HUES48 (cell line): ENCODE results near the gene TGFBI.

Experiments used
- H3K27ac ChIP-seq: one replicate; pipeline ENCODE4 v1.7.0; 2013; ENCODE audit warnings: low read depth, low read length, inconsistent platforms
- H3K27me3 ChIP-seq: 2 replicates; pipeline ENCODE4 v1.6.1; 2013; ENCODE audit warnings: mild to moderate bottlenecking, low read length; ENCODE audit not compliant: control insufficient read depth, insufficient read depth
- H3K36me3 ChIP-seq: 2 replicates; pipeline ENCODE4 v1.6.1; 2013; ENCODE audit warnings: low read length; ENCODE audit not compliant: control insufficient read depth, insufficient read depth
- H3K4me1 ChIP-seq: 2 replicates; pipeline ENCODE4 v1.6.1; 2013; ENCODE audit warnings: mild to moderate bottlenecking, low read length; ENCODE audit not compliant: control insufficient read depth, insufficient read depth
- H3K4me3 ChIP-seq: 2 replicates; pipeline ENCODE4 v1.5.1; 2013; ENCODE audit warnings: mild to moderate bottlenecking, low read depth, low read length
- H3K9ac ChIP-seq: 2 replicates; pipeline ENCODE4 v1.6.1; 2013; ENCODE audit warnings: mild to moderate bottlenecking, low read depth, low read length, moderate library complexity
- H3K9me3 ChIP-seq: 2 replicates; pipeline ENCODE4 v1.6.1; 2013; ENCODE audit warnings: low read length; ENCODE audit not compliant: control insufficient read depth, insufficient read depth

TGFBI gene

GRCh38 chr5:136015966-136016650 lies 12.7 kb upstream of the TGFBI start:
- no peak overlapping the region for H3K27ac ChIP-seq
- no peaks in the 10 kb centered on the region for H3K27me3 ChIP-seq

GRCh38 chr5:136016945-136017530 lies 11.8 kb upstream of the TGFBI start:
- no peak overlapping the region for H3K9ac ChIP-seq
- H3K36me3 ChIP-seq: no peaks in the 10 kb centered on the region
- H3K4me1 ChIP-seq: no peaks in the 10 kb centered on the region
- no peak overlapping the region for H3K27ac ChIP-seq
- no peak overlapping the region for H3K4me3 ChIP-seq
- no peaks in the 10 kb centered on the region for H3K9me3 ChIP-seq
- no peaks in the 10 kb centered on the region for H3K27me3 ChIP-seq

More at GRCh38 chr5:136015966-136016650, 12.7 kb upstream of the TGFBI start:
- no peaks in the 10 kb centered on the region for H3K9me3 ChIP-seq
- no peak overlapping the region for H3K4me3 ChIP-seq
- no peaks in the 10 kb centered on the region for H3K36me3 ChIP-seq
- H3K9ac ChIP-seq: no peak overlapping the region
- H3K4me1 ChIP-seq: no peaks in the 10 kb centered on the region

- no peaks in the 10 kb centered on the region for H3K27me3 ChIP-seq
- no peaks in the 10 kb centered on the region for H3K4me1 ChIP-seq
- no peak overlapping the region for H3K27ac ChIP-seq
- H3K36me3 ChIP-seq: no peaks in the 10 kb centered on the region
- H3K9ac ChIP-seq: no peak overlapping the region
- H3K4me3 ChIP-seq: no peak overlapping the region
- no peaks in the 10 kb centered on the region for H3K9me3 ChIP-seq
Measured at GRCh38 chr5:136018814-136019783, 9.7 kb upstream of the TGFBI start.

- Histone ChIP-seq H3K4me1 (no peaks in the 10 kb centered on the region), H3K27ac (no peak overlapping the region), H3K9ac (no peak overlapping the region), H3K27me3 (no peaks in the 10 kb centered on the region), H3K36me3 (no peaks in the 10 kb centered on the region), H3K9me3 (no peaks in the 10 kb centered on the region), H3K4me3 (no peak overlapping the region)
Measured at GRCh38 chr5:136020001-136020382, 8.8 kb upstream of the TGFBI start.

- Histone ChIP-seq H3K4me3 (no peak overlapping the region), H3K27ac (no peak overlapping the region), H3K4me1 (no peaks in the 10 kb centered on the region), H3K27me3 (no peaks in the 10 kb centered on the region), H3K36me3 (no peaks in the 10 kb centered on the region), H3K9ac (no peak overlapping the region), H3K9me3 (no peaks in the 10 kb centered on the region)
Measured at GRCh38 chr5:136020383-136021015, 8.3 kb upstream of the TGFBI start.

- no peak overlapping the region for H3K9ac ChIP-seq
- no peak overlapping the region for H3K4me3 ChIP-seq
- H3K27me3 ChIP-seq: no peaks in the 10 kb centered on the region; the same call in none of the 2 replicates
- H3K36me3 ChIP-seq: no peaks in the 10 kb centered on the region
- no peaks in the 10 kb centered on the region for H3K9me3 ChIP-seq
- H3K27ac ChIP-seq: no peak overlapping the region
- no peaks in the 10 kb centered on the region for H3K4me1 ChIP-seq
Measured at GRCh38 chr5:136021016-136021405, 7.8 kb upstream of the TGFBI start.

GRCh38 chr5:136022965-136023364 lies 5.8 kb upstream of the TGFBI start:
- no peaks in the 10 kb centered on the region for H3K4me1 ChIP-seq
- H3K36me3 ChIP-seq: no peaks in the 10 kb centered on the region
- no peaks in the 10 kb centered on the region for H3K9me3 ChIP-seq
- H3K4me3 ChIP-seq: no peak overlapping the region
- H3K9ac ChIP-seq: no peak overlapping the region
- H3K27me3 ChIP-seq: peaks cover 18% of the 10 kb centered on the region
- no peak overlapping the region for H3K27ac ChIP-seq

GRCh38 chr5:136023958-136024541 lies 4.7 kb upstream of the TGFBI start:
- H3K36me3 ChIP-seq: no peaks in the 10 kb centered on the region
- H3K9me3 ChIP-seq: no peaks in the 10 kb centered on the region
- no peak overlapping the region for H3K9ac ChIP-seq
- H3K27me3 ChIP-seq: peaks cover 29% of the 10 kb centered on the region
- H3K27ac ChIP-seq: no peak overlapping the region
- no peak overlapping the region for H3K4me3 ChIP-seq
- H3K4me1 ChIP-seq: peaks cover 4% of the 10 kb centered on the region; the same call in 1 of the 2 replicates

- no peak overlapping the region for H3K9ac ChIP-seq
- H3K36me3 ChIP-seq: no peaks in the 10 kb centered on the region
- no peaks in the 10 kb centered on the region for H3K9me3 ChIP-seq
- no peak overlapping the region for H3K27ac ChIP-seq
- H3K27me3 ChIP-seq: peaks cover 48% of the 10 kb centered on the region
- no peak overlapping the region for H3K4me3 ChIP-seq
- H3K4me1 ChIP-seq: peaks cover 4% of the 10 kb centered on the region; the same call in 1 of the 2 replicates
Measured at GRCh38 chr5:136025900-136026299, 2.9 kb upstream of the TGFBI start.

- Histone ChIP-seq H3K36me3 (no peaks in the 10 kb centered on the region), H3K9me3 (no peaks in the 10 kb centered on the region), H3K9ac (no peak overlapping the region), H3K4me3 (no peak overlapping the region), H3K27me3 (peaks cover 55% of the 10 kb centered on the region), H3K4me1 (peaks cover 4% of the 10 kb centered on the region; the same call in 1 of the 2 replicates), H3K27ac (no peak overlapping the region)
Measured at GRCh38 chr5:136026636-136027035, 2.2 kb upstream of the TGFBI start.
